HG02588 (cell line): ENCODE measurements around the gene PLBD1.
A peak's percentile ranks its signal among the peaks of the same experiment; 100 is the strongest.

Source experiments
- ATAC-seq: cut with Tn5 transposase; IDR thresholded peaks from one replicate; pipeline ENCODE4 v1.9.1; 2021; ENCODE audit warnings: mild to moderate bottlenecking, moderate library complexity; ENCODE audit not compliant: unreplicated experiment

Gene PLBD1

GRCh38 chr12:14505626-14506596, 61.8 kb downstream of the PLBD1 start:
- ATAC-seq = no peak

DNA sequence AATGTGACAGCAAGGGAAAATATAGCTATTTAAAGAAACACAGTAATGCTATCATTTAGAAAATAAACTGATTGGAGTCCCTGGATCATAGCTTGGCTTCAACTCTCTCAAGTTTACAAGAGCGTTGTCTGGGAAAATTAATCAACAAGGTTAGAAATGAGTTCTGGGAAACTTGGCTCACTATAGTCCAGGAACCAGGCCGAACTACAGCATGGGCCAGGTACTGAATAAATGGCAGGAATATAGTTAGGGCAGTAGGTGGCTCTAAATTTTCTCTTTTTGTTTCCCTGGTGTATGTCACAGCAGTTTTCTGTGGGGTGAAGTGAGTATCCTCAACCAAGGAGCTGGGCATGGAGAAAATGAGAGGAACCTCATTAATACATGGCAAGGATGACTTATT, 72.4 kb downstream of the PLBD1 start:
- ATAC-seq = no peak

- ATAC-seq = no peak
Measured at GRCh38 chr12:14482886-14483285, 84.8 kb downstream of the PLBD1 start.

- no peak for ATAC-seq
Measured at GRCh38 chr12:14482361-14482760, 85.3 kb downstream of the PLBD1 start.

DNA sequence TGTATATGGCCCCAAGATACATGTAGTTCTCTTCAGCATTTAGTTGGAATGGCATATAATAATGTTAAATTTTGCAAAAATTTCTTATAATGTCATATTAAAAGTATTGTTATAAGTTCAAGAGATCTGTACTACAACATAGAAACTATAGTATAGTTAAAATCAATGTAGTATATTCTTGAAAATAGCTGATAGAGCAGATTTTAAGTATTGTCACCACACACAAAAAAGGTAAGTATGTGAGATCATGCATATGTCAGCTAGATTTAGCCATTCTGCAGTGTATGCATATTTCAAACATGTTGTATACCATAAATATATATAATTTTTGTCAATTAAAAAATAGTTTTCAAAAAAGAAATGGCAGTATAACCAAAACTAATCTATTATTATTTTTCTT, 86.5 kb downstream of the PLBD1 start:
- no peak for ATAC-seq

DNA sequence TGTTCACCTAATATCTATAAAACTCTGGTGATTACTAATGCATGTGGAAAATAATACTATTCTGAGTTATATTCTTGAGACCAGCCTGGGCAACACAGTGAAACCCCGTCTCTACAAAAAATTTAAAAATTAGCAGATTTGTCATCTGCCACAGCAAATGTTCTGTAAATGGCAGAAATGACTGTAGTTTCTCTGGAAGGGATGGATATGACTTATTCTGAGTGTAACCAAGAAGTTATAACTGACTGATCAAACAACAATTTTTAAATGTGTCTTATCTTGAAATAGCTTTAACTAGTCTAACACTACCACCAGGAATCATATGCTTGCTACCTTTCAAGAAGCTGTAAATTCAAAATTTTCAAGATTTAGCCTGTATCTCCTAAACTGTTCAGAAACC, 88.7 kb downstream of the PLBD1 start:
- no peak for ATAC-seq

GRCh38 chr12:14473707-14474287, 93.9 kb downstream of the PLBD1 start:
- ATAC-seq = no peak

DNA sequence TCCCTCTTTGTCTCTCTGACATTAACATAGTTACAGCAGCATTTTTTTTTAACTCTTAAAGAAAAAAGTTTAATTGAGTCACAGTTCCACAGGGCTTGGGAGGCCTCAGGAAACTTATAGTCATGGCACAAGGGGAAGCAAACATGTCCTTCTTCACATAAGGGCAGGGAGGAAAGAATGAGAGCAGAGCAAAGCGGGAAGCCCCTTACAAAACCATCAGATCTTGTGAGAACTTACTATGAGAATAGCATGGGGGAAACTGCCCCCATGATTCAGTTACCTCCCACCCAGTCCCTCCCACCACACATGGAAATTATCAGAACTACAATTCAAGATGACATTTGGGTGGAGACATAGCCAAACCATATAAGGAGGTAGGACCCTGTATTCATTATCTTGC, 96.2 kb downstream of the PLBD1 start:
- ATAC-seq = no peak

- no peak for ATAC-seq
Measured at GRCh38 chr12:14460212-14460841, 107.4 kb downstream of the PLBD1 start.

- ATAC-seq = peak; percentile 69
Measured at GRCh38 chr12:14454098-14454907, 113.4 kb downstream of the PLBD1 start.
